H1 (cell line): Measurements from ENCODE around the gene NLRC5. TPM values are rescaled to one million over a fixed set of nuclear protein-coding genes. Genes with fewer than 3 reads are reported as not detected.
"Not testable (repeated sequence)": the region's sequence is repeated elsewhere in the genome, so short reads cannot be mapped to it uniquely, and the experiment has no call there.

Experiments used
- CTCF ChIA-PET: fragments of 300-600 bp; sonication (Branson Sonifier 250); formaldehyde crosslinking; loops from one replicate; lab custom pipeline; 2021; ENCODE audit not compliant: partially characterized antibody; lab: Charles Lee
- POLR2A ChIA-PET: fragments of 300-600 bp; sonication (Branson Sonifier 250); formaldehyde crosslinking; loops from one replicate; lab custom pipeline; 2021; ENCODE audit warnings: inconsistent platforms; ENCODE audit not compliant: partially characterized antibody; lab: Charles Lee
- DNase-seq, 2 experiments: peaks; one replicate each; pipeline versions ENCODE4 v3.0.0 to v3.0.0-alpha.2; 2010 to 2022; ENCODE audit warnings: low spot score in 2 of 2, low read depth in 1 of 2, mixed read lengths in 1 of 2
- FAIRE-seq: peaks from 2 replicates; lab custom pipeline; 2011; peaks lifted over from hg19 to GRCh38; lab: Jason Lieb, UNC
- H2AFZ ChIP-seq: 2 replicates; pipeline ENCODE4 v1.8.1; 2012; ENCODE audit warnings: low read length, inconsistent platforms
- H2AK5ac ChIP-seq: 2 replicates; pipeline ENCODE4 v1.6.1; 2013; ENCODE audit warnings: low read depth, low read length
- H2BK120ac ChIP-seq: replicated peaks from 2 replicates; pipeline ENCODE3; 2013; ENCODE audit warnings: low read depth, low read length, inconsistent platforms
- H2BK12ac ChIP-seq: 2 replicates; pipeline ENCODE4 v1.6.1; 2013; ENCODE audit warnings: low read depth, low read length
- H2BK15ac ChIP-seq: 2 replicates; pipeline ENCODE4 v1.6.1; 2013; ENCODE audit warnings: low read length
- H2BK20ac ChIP-seq: 2 replicates; pipeline ENCODE4 v1.6.1; 2013; ENCODE audit warnings: low read length
- H2BK5ac ChIP-seq: 2 replicates; pipeline ENCODE4 v1.6.1; 2013; ENCODE audit warnings: low read depth, low read length
- H3K14ac ChIP-seq: 2 replicates; pipeline ENCODE4 v1.6.1; 2013; ENCODE audit warnings: inconsistent platforms; ENCODE audit not compliant: insufficient read length
- H3K18ac ChIP-seq: 2 replicates; pipeline ENCODE4 v1.6.1; 2013; ENCODE audit warnings: low read length; ENCODE audit errors: extremely low read depth
- H3K23ac ChIP-seq: 2 replicates; pipeline ENCODE4 v1.6.1; 2013; ENCODE audit warnings: inconsistent platforms; ENCODE audit not compliant: insufficient read length
- H3K23me2 ChIP-seq: 2 replicates; pipeline ENCODE4 v1.6.1; 2013; ENCODE audit warnings: low read depth, low read length
- H3K27ac ChIP-seq: 2 replicates; pipeline ENCODE4 v1.6.1; 2011; ENCODE audit warnings: low read depth, low read length, inconsistent platforms
- H3K27me3 ChIP-seq, 4 experiments: replicated peaks in 1 of 4; 1 replicate in 1 of 4; 2 replicates in 3 of 4; pipeline versions ENCODE4 v1.6.1 to v1.8.1; 2011 to 2013; ENCODE audit warnings: low read length in 3 of 4, mild to moderate bottlenecking in 3 of 4, inconsistent platforms in 2 of 4, mixed read lengths in 2 of 4, moderate library complexity in 1 of 4; ENCODE audit not compliant: control insufficient read depth in 3 of 4, insufficient read depth in 3 of 4; ENCODE audit errors: extremely low read depth in 1 of 4
- H3K36me3 ChIP-seq, 4 experiments: 2 replicates each; pipeline versions ENCODE4 v1.6.1 to v1.8.1; 2011 to 2013; ENCODE audit warnings: mild to moderate bottlenecking in 4 of 4, low read length in 3 of 4, moderate library complexity in 2 of 4, control low read depth in 1 of 4, inconsistent platforms in 1 of 4; ENCODE audit not compliant: insufficient read depth in 4 of 4, control insufficient read depth in 2 of 4
- H3K4ac ChIP-seq: replicated peaks from 2 replicates; pipeline ENCODE3; 2013; ENCODE audit warnings: low read length, low read depth, mixed read lengths, inconsistent platforms; ENCODE audit not compliant: insufficient read length
- H3K4me1 ChIP-seq, 4 experiments: replicated peaks in 1 of 4; 1 replicate in 1 of 4; 2 replicates in 3 of 4; pipeline versions ENCODE4 v1.6.1 to v1.8.1; 2011 to 2013; ENCODE audit warnings: low read length in 3 of 4, inconsistent platforms in 2 of 4, mixed read lengths in 1 of 4; ENCODE audit not compliant: insufficient read depth in 4 of 4, control insufficient read depth in 3 of 4
- H3K4me2 ChIP-seq, 2 experiments: 2 replicates each; pipeline versions ENCODE4 v1.6.1 to v1.8.1; 2011 to 2013; ENCODE audit warnings: low read depth in 2 of 2, low read length in 2 of 2, control low read depth in 1 of 2, inconsistent platforms in 1 of 2, mild to moderate bottlenecking in 1 of 2; ENCODE audit not compliant: insufficient read depth in 1 of 2
- H3K4me3 ChIP-seq, 4 experiments: fragments of 200-600, 300-600 bp in 1 of 4; sonication (generic), shearing (Covaris generic), sonication (Bioruptor Twin) in 1 of 4; 2 replicates each; pipeline versions ENCODE4 v1.5.1 to v1.8.1; 2011 to 2016; ENCODE audit warnings: low read length in 4 of 4, low read depth in 3 of 4, control low read depth in 2 of 4, inconsistent platforms in 2 of 4, mild to moderate bottlenecking in 2 of 4, mixed read lengths in 1 of 4, moderate library complexity in 1 of 4; ENCODE audit not compliant: insufficient read depth in 2 of 4; ENCODE audit errors: extremely low read depth in 1 of 4
- H3K56ac ChIP-seq: replicated peaks from 2 replicates; pipeline ENCODE3; 2013; ENCODE audit warnings: low read depth, mild to moderate bottlenecking, mixed read lengths, low read length, inconsistent platforms; ENCODE audit not compliant: insufficient read length
- H3K79me1 ChIP-seq: 2 replicates; pipeline ENCODE4 v1.6.1; 2013; ENCODE audit warnings: low read depth, low read length, control low read depth
- H3K79me2 ChIP-seq, 2 experiments: 2 replicates each; pipeline versions ENCODE4 v1.6.1 to v1.8.1; 2012 to 2013; ENCODE audit warnings: low read length in 2 of 2, mild to moderate bottlenecking in 2 of 2, inconsistent platforms in 1 of 2; ENCODE audit not compliant: insufficient read depth in 2 of 2, control insufficient read depth in 1 of 2
- H3K9ac ChIP-seq, 4 experiments: replicated peaks in 1 of 4; 1 replicate in 1 of 4; 2 replicates in 3 of 4; pipeline versions ENCODE4 v1.6.1 to v1.8.1; 2011 to 2013; ENCODE audit warnings: low read depth in 3 of 4, low read length in 3 of 4, control low read depth in 2 of 4, mild to moderate bottlenecking in 2 of 4, moderate library complexity in 2 of 4, inconsistent platforms in 1 of 4; ENCODE audit errors: extremely low read depth in 1 of 4
- H3K9me3 ChIP-seq, 2 experiments: 2 replicates each; pipeline versions ENCODE4 v1.6.1 to v1.8.1; 2012 to 2013; ENCODE audit warnings: mild to moderate bottlenecking in 2 of 2, moderate library complexity in 2 of 2, control low read depth in 1 of 2, inconsistent platforms in 1 of 2, low read depth in 1 of 2, low read length in 1 of 2, mixed read lengths in 1 of 2; ENCODE audit not compliant: insufficient read depth in 2 of 2
- H4K20me1 ChIP-seq, 2 experiments: replicated peaks in 1 of 2; 2 replicates each; pipeline versions ENCODE3 to v1.8.1; 2011 to 2013; ENCODE audit warnings: inconsistent platforms in 2 of 2, low read length in 2 of 2, mild to moderate bottlenecking in 1 of 2; ENCODE audit not compliant: insufficient read depth in 2 of 2, control insufficient read depth in 1 of 2
- H4K5ac ChIP-seq: 2 replicates; pipeline ENCODE4 v1.6.1; 2013; ENCODE audit warnings: low read length, low read depth, mixed read lengths, inconsistent platforms; ENCODE audit not compliant: insufficient read length
- H4K8ac ChIP-seq: 2 replicates; pipeline ENCODE4 v1.8.0; 2013; ENCODE audit warnings: mild to moderate bottlenecking, moderate library complexity, low read length, inconsistent platforms; ENCODE audit not compliant: insufficient read depth; ENCODE audit errors: extremely low read depth
- H4K91ac ChIP-seq: replicated peaks from 2 replicates; pipeline ENCODE3; 2013; ENCODE audit warnings: low read length, mixed read lengths, inconsistent platforms; ENCODE audit not compliant: insufficient read length
- WGBS, 2 experiments: shearing (Covaris generic) in 1 of 2; methylation state at CpG; one replicate each; pipeline versions ENCODE4 v1.1.6 to v1.1.7; 2013 to 2015; ENCODE audit warnings: low lambda C conversion rate in 2 of 2, mixed read lengths in 2 of 2, inconsistent platforms in 1 of 2, low coverage in 1 of 2, missing lambda C conversion rate in 1 of 2; ENCODE audit not compliant: insufficient replicate concordance in 2 of 2, insufficient coverage in 1 of 2, insufficient read length in 1 of 2; ENCODE audit errors: extremely low coverage in 1 of 2, missing lambda C conversion rate in 1 of 2; 5-methylcytosine and 5-hydroxymethylcytosine counted together
- polyA plus RNA-seq, 7 experiments: library from polyadenylated mRNA; depleted of rRNA in 3 of 7; stranded (reverse) in 5 of 7; unstranded in 2 of 7; fragments of >200 nt in 5 of 7; fragments of 200-250 nt in 2 of 7; gene quantifications; 1 replicate in 5 of 7; 2 replicates in 1 of 7; 4 replicates in 1 of 7; pipeline versions ENCODE4 v1.2.1 to v1.2.3, GENCODE V29; 2011 to 2013; ENCODE audit warnings: missing spikeins in 2 of 7, mixed read lengths in 2 of 7
- total RNA-seq: library from RNA; stranded (reverse); fragmentation: NEBNext Ultra II Directional; extraction: Animal tissue kit (Norgen Biotek cat#: 25700); gene quantifications from 2 replicates; pipeline ENCODE4 v1.2.1, GENCODE V29; 2021

Gene NLRC5
- total and polyA plus RNA-seq, 2 of the 8 experiments (the other 6 are each of a cell fraction or from before 2014, with no cell fraction given): 2.2 to 3.2 TPM

- H2BK5ac ChIP-seq, H3K4ac ChIP-seq, POLR2A ChIA-PET, H4K91ac ChIP-seq, H2AFZ ChIP-seq, H3K9ac ChIP-seq, H3K27me3 ChIP-seq, H3K27ac ChIP-seq, H2BK20ac ChIP-seq, H3K79me2 ChIP-seq, H3K18ac ChIP-seq, H3K14ac ChIP-seq, H4K5ac ChIP-seq, H3K9me3 ChIP-seq, FAIRE-seq, H4K20me1 ChIP-seq, H3K4me3 ChIP-seq, H3K36me3 ChIP-seq, H3K56ac ChIP-seq, H3K23ac ChIP-seq, H2BK120ac ChIP-seq, DNase-seq, H2AK5ac ChIP-seq, H2BK12ac ChIP-seq, H3K23me2 ChIP-seq, H2BK15ac ChIP-seq, H4K8ac ChIP-seq, H3K79me1 ChIP-seq, H3K4me2 ChIP-seq: not testable (repeated sequence)
- CTCF ChIA-PET: interaction anchor here (1.6 to 2.2 kb wide), 5 partner anchors 10 to 48 kb away, joined by 3 to 11 read pairs (median 5); no protein-coding TSS in a partner anchor
- WGBS, 2 experiments: 72% methylated on average over 2 of the region's 2 CpGs; no CpG with 5 or more reads in 1 of the 2 experiments
- H3K4me1 ChIP-seq: peaks cover 0 to 11% (median 6%) of the 10 kb centered on the region in 4 experiments; a peak in 4 of 7 replicates
Measured at GRCh38 chr16:57005597-57005996, 16.2 kb downstream of the NLRC5 start.
